HepG2 (cell line): Measurements from ENCODE around the gene RASA2. TPM values are rescaled to one million over a fixed set of nuclear protein-coding genes. Genes with fewer than 3 reads are reported as not detected.

Experiments
- ARID5B ChIP-seq: IDR thresholded peaks from 2 replicates; pipeline ENCODE4 v1.4.0; 2020; ENCODE audit warnings: mild to moderate bottlenecking, missing genetic modification reagents
- BCLAF1 ChIP-seq: fragments of 450-650 bp; IDR thresholded peaks from 2 replicates; pipeline ENCODE4 v1.6.1; 2017; ENCODE audit warnings: mild to moderate bottlenecking
- CTCF ChIP-seq: sonication (generic); formaldehyde crosslinking; IDR thresholded peaks from 2 replicates; pipeline ENCODE4 v1.5.0; 2020; ENCODE audit warnings: mild to moderate bottlenecking, missing genetic modification reagents, moderate library complexity
- FOXA1 ChIP-seq, 2 experiments: fragments of 450-650 bp in 1 of 2; sonication (generic) in 1 of 2; formaldehyde crosslinking in 1 of 2; IDR thresholded peaks; 2 replicates each; pipeline versions ENCODE4 v1.4.0 to v1.6.1; 2016 to 2020; ENCODE audit warnings: missing genetic modification reagents in 1 of 2
- MIXL1 ChIP-seq: IDR thresholded peaks from 2 replicates; pipeline ENCODE4 v1.6.1; 2016
- NR2C2 ChIP-seq: sonication (generic); formaldehyde crosslinking; IDR thresholded peaks from 2 replicates; pipeline ENCODE4 v1.4.0; 2020; ENCODE audit warnings: missing genetic modification reagents, mild to moderate bottlenecking, moderate library complexity, borderline replicate concordance
- PBX3 ChIP-seq: sonication (generic); formaldehyde crosslinking; IDR thresholded peaks from 2 replicates; pipeline ENCODE4 v1.8.1; 2023; ENCODE audit warnings: missing genetic modification reagents, inconsistent platforms, borderline replicate concordance
- SMAD3 ChIP-seq: sonication (generic); formaldehyde crosslinking; IDR thresholded peaks from 2 replicates; pipeline ENCODE4 v1.4.0; 2020; ENCODE audit warnings: missing genetic modification reagents
- STAT5B ChIP-seq: sonication (generic); formaldehyde crosslinking; IDR thresholded peaks from 2 replicates; pipeline ENCODE4 v1.4.0; 2020; ENCODE audit warnings: missing genetic modification reagents
- TAF15 ChIP-seq: fragments of 200-400 bp; formaldehyde crosslinking; IDR thresholded peaks from one replicate; pipeline ENCODE4 v1.6.1; 2018; ENCODE audit warnings: mild to moderate bottlenecking, low read depth, low read length; ENCODE audit not compliant: poor library complexity, severe bottlenecking
- ZBTB14 ChIP-seq: sonication (generic); formaldehyde crosslinking; IDR thresholded peaks from 2 replicates; pipeline ENCODE4 v1.4.0; 2020; ENCODE audit warnings: missing genetic modification reagents
- ZIK1 ChIP-seq: sonication (generic); formaldehyde crosslinking; IDR thresholded peaks from 2 replicates; pipeline ENCODE4 v1.5.0; 2020; ENCODE audit warnings: mild to moderate bottlenecking, low read depth, missing genetic modification reagents, borderline replicate concordance
- ZNF691 ChIP-seq: sonication (generic); formaldehyde crosslinking; IDR thresholded peaks from 2 replicates; pipeline ENCODE4 v1.4.0; 2020; ENCODE audit warnings: missing genetic modification reagents, low read depth, mild to moderate bottlenecking, borderline replicate concordance
- polyA plus RNA-seq, 8 experiments: library from polyadenylated mRNA; depleted of rRNA in 3 of 8; stranded (reverse) in 7 of 8; unstranded in 1 of 8; fragments of >200 nt; fragmentation: Illumina TruSeq in 4 of 8; extraction: Trizol in 4 of 8; gene quantifications; 2 replicates each; pipeline versions ENCODE4 v1.2.1 to v1.2.3, GENCODE V29; 2011 to 2016; ENCODE audit warnings: low read depth in 4 of 8, missing spikeins in 1 of 8, mixed read lengths in 1 of 8; ENCODE audit not compliant: insufficient read depth in 1 of 8
- total RNA-seq, 5 experiments: library from RNA; depleted of rRNA; stranded (reverse); fragments of >200 nt; fragmentation: Illumina TruSeq; extraction: Trizol; gene quantifications; 2 replicates each; pipeline ENCODE4 v1.2.3, GENCODE V29; 2016; ENCODE audit warnings: low read depth in 1 of 5

Gene RASA2
- total and polyA plus RNA-seq, 2 of the 13 experiments (the other 11 are each of a cell fraction or from before 2014, with no cell fraction given): 5.4 to 8.5 TPM

- TF ChIP-seq ARID5B (CRISPR knock-in tag) (peak; percentile 35), ZIK1 (CRISPR knock-in tag) (no peak), PBX3 (CRISPR knock-in tag) (no peak), TAF15 (no peak), ZBTB14 (no peak), CTCF (peak; percentile 95), NR2C2 (CRISPR knock-in tag) (no peak), SMAD3 (CRISPR knock-in tag) (0 out of 2 replicates have a peak, but pooled peaks have one; percentile 39), STAT5B (no peak), ZNF691 (CRISPR knock-in tag) (peak; percentile 46; the same call in 1 of the 2 replicates), BCLAF1 (no peak), MIXL1 (CRISPR knock-in tag) (0 out of 2 replicates have a peak, but pooled peaks have one; percentile 32), FOXA1 (IDR thresholded peaks at IDR 0.05) (no peak), FOXA1 (CRISPR knock-in tag; IDR thresholded peaks at IDR 0.05) (0 out of 2 replicates have a peak, but pooled peaks have one; percentile 11)
Measured at GRCh38 chr3:141460097-141460704, 26.6 kb upstream of the RASA2 start (continued).
